ENCODE results near the gene UNC93A.
"Not testable (repeated sequence)": the region's sequence is repeated elsewhere in the genome, so short reads cannot be mapped to it uniquely, and the experiment has no call there.

UNC93A gene

DNA sequence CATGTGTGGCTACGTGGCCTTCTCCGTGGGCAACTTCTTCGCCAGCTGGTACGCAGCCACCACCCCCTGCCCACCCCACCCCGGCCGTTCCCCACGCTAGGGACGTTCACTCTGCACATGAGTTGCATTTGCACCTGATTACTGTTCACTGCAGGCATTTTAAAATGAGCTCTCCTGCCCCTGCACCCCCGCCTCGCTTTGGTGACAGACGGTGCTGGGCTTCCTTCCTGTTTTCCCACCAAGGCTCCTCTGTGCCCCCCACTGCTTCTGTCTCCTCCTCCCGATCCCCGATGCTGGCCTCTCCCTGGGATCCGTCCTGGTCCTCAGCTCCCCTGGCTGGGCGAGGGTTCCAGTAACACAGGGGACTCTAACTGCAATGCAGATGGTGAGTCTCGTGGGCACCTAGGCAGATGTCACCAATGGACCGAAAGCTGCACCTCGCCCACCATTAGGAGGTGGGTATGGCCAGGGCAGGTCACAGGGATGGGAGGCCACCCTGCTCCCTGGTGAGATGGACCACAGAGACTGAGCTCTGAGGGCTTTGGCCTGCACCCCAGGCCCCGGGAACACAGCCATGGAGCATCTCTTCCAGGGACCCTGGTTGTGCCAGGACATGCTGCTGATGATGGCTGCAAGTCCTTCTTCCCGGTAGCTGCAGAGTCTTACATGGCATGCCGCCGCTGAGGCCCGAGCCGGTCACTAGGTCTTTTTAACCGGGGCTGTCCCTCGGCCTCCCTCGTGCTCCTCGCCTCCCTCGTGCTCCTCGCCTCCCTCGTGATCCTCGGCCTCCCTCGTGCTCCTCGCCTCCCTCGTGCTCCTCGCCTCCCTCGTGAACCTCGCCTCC lies 3.8 kb downstream of the UNC93A start:
- DNase-seq = no peak

DNA sequence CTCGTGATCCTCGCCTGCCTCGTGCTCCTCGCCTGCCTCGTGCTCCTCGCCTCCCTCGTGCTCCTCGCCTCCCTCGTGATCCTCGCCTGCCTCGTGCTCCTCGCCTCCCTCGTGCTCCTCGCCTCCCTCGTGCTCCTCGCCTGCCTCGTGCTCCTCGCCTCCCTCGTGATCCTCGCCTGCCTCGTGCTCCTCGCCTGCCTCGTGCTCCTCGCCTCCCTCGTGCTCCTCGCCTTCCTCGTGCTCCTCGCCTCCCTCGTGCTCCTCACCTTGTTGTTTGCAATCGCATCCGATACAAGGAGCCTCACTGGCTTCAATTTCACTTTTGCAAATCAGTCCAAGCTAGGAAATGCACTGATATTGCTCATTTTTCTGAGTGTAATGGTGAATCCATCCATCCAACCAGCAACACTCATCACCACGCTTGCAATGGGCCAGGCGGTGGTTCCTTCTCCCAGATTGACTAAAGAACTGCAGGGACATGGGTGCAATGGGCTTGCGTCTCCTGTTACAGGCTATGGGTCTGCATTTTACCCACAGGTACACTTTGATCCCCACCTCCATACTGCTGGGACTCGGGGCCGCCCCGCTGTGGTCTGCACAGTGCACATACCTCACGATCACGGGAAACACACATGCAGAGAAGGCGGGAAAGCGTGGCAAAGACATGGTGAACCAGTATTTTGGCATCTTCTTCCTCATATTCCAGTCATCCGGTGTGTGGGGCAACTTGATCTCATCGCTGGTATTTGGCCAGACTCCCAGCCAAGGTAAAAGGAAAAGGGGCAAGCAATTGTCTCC lies 4.6 kb downstream of the UNC93A start:
- no peak for DNase-seq

DNA sequence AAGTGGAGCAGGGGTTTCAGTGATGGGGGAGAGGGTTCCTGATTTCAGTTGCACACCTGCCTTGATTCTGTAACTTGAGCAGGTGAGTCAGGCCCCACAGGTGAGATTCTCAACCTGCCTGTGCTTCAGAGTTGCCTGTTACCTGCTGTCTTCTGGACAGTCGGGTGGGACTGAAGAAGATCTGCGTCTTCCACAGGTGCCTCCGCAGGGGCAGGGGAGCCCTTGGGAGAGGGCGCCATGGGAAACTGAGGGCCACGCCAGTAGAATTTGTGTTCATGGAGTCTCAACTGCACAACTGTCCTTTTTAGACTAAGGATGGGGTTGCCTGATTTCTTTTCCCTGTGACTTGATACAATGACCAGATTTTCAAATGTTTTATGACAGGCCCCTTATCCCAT lies 5.2 kb downstream of the UNC93A start:
- no peak for DNase-seq

DNA sequence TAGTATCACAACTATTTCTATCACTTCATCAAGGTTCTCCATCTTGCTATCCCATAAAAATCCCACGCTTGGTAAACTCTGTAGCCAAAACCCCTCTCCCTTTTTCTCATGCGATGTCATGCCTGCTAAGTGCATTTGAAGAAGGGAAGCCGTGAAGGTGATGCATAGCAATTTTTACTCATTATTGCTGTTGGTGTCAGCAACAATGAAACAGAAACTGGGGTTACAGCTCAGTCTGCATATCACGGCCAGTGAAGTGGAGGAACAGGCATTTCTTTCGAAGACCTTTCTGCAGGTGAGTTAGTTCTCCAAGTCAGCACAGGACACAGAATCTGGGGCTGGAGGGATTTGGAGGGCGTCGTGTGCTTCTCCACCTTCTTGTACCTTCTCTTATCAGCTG lies 5.8 kb downstream of the UNC93A start:
- no peak for DNase-seq

DNA sequence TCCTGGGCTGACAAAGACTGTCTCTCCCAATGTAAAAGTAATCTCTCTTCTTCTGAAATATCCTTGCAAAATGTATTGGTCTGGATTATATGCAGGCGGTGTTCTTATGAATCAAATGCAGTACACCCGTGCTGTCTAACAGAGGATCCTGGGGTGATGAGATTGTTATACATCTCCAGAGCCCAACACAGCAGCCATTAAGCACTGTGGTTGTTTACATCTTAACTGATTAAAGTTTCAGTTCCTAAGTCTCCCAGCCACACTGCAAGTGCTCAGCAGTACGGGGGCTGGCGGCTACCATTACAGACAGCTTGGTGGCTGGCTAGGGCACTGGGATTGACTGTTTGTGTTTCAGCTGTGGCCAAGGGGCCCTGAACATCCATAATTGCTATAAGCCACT lies 7.0 kb downstream of the UNC93A start:
- DNase-seq = no peak

DNA sequence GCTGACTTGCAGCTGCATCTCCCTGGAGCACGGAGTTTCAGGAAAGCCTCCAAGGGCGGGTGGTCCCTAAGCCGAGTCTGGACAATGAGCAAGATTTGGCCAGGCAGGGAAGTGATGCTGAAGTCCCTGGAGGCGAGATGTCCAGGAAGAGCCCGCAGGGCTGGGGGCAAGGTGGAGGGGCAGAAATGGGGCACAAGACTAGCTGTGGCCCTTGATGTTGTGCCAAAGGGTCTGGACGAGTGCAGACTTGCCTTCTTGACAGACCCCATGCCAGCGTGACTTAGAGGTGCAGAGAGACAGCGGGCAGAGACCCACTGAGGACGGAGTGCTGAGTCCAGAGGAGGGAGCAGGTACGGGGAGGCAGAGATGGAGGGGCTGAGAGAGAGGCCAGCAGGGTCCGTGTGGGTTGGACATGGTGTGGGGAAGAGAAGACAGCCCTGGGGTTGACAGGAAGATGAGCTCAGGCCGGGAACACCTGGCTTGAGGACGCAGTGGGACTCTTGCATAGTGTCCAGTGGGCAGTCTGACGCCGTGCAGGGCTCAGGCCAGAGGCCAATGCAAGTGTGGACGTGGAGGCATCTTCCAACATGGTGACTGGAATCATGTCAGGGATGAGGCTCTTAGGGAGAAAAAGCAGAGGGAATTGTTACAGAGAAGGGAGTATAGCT lies 8.7 kb downstream of the UNC93A start:
- no peak for DNase-seq

DNA sequence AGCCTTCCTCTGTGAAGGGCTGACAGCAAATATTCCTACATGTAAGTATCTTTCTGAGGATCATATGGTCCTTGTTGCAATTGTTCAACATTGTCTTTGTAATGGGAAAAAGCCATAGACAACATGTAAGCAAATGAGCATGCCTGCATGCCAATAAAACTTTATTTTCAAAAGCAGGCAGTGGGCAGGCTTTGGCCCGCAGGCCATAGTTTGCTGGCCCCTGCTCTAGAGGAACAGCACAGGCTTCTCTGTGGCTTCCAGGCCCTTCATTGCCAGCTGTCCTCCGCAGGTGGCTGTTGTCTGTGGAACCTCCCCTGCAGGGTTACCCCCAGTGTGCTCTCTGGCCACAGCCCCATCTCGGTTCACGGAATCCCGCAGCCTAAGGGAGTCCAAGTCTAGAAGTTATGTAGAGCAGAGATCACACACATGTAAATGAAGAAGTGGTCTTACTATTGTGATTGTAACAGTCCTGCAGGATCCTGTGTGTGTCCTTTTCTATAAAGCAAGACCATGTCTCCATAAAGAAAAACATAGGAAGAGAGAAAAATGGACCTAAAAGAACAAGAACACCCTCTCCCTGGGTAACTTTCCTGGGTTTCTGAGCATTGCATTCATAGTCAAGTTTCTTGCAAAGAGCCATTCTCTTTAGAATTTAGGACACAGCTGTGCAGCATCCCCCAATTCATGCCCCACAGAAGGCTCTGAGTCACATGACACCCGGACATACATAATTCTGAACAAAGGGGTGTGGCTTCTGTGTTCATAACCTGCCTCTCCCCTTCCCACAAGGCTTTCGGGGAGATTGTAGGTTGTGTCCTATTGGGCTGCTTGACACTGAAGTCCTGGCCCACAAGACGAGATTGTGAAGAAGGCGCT lies 10.0 kb downstream of the UNC93A start:
- DNase-seq = no peak

DNA sequence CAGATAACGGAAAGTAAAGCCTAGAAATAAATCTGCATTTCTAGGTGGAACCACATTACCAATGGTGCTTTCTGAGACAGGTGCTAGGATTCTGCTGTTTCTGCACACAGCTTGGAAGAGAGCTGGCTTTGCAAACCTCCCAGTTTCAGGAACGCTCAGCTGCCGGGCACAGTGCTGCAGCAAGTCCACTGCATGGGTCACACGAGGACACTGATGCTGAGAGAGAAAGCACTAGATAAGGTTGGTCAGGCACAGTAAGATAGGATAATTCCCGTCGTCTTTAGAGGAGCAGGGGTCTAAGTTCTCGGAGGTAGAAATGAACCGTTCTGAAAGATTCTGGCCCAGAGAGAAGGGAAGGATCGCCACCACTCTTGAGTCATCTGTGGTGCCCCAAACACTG lies 11.0 kb downstream of the UNC93A start:
- no peak for DNase-seq

DNA sequence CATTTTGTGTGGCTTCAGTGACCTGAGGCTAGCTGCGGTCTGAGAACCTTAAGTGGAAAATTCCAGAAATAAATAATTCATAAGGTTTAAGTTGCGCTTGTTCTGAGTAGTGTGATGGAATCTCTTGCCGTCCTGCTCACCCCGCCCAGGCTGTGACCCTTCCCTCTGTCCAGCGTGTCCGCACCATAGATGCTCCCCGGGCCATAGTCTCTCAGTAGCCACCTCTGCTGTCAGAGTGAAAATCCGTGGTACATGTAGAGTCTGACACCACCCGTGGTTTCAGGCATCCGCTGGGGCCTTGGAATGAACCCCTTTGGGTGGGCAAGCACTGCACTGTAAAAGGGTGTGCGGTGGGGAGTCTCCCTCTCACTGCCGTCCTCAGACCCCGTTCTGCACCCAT lies 11.7 kb downstream of the UNC93A start:
- DNase-seq = no peak

DNA sequence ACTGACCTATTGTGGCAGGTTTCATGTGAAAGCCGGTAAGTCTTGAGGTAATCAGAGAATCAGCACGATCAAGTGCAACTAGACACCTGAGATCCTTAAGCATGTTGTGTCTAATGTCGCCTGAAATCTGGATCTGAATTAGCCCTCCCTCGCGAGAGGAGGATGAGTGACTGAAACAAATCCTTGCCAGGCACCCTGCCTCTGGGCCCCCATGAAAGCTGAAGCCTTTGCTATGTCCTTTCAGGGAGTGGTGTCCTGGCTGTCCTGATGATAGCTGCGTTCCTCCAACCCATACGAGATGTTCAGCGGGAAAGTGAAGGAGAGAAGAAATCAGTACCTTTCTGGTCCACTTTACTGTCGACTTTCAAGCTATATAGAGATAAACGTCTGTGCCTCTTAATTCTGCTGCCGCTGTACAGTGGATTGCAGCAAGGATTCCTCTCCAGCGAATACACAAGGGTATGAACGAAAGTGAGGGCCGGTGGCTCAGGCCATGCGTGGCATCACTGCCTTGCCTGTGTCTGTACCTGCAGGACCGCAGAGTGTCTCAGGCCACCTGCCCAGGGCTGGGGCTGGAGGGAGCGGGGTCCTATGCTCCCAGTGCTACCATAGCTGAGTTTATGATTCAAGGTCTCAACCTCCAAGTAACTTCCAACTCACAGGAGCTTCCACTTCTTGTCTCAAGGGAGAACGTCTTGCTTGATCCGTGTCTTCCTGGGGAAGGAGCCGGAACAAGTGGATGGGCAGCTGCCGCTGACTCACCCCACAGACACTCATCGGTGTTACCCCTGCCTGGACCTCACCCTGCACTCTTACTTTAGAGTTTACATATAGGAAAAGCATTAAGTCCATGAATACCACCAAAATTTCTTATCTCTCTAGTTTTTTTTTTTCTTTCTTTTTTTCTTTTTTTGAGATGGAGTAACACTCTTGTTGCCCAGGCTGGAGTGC lies 12.8 kb downstream of the UNC93A start:
- DNase-seq = no peak

DNA sequence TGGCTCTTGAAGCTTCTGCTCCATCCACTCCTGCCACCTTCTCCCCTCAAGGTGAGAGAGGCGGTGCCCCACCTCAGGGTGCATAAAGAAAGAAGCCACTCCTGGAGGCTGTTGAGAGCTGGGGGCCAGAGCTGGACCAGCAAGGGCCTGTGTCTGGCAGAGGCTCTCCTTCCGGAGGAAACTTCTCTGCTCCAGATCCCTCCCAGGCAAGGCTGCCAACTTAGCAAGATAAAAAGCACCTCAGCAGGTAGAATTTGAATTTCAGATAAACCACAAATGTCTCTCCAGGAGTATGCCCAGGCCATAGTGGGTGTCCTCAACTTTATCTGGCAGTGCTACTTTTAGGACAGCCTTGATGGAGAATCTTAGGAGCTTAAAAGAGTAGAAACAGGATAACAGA lies 13.8 kb downstream of the UNC93A start:
- no peak for DNase-seq

DNA sequence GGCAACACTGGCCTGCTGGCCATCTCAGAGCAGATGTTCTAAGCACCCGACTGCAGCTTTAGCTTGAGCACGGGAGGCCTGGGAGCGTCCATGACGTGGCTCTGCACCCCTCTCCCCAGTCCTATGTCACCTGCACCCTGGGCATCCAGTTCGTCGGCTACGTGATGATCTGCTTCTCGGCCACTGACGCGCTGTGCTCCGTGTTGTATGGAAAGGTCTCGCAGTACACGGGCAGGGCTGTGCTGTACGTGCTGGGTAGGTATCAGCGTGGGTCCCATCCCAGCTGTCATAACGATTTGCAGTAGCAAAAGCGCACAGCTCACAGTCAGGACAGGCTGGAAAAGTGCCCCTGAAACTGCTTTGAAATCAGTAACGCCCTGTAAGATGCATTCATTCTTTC lies 14.7 kb downstream of the UNC93A start:
- DNase-seq = no peak

DNA sequence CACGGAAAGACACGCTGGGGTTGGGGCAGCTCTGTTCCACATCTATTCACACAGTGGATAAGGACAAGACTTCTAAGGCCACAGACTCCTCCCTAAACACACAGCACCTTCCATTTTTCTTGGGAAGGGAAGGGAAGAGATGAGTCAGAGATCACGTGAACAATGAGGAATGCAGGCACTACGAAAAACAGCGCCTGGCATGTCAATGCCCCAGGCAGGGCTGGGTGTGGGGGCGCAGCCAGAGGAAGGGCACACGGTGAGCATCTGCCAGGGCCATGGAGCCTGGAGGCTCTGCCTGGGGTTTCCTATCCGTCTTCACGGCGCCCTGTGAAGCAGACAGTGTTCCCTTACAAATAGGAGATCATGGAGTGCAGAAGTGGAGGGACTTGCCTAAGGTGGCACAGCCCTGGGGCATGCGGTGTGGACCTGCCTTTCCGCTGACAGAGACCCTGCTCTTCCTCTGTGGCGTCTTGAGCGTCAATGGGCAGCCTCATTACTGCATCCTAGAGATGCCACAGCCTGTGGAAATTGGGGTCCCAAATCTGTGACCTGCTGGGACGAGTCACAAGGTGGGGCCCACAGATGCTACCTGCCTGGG lies 15.4 kb downstream of the UNC93A start:
- no peak for DNase-seq

DNA sequence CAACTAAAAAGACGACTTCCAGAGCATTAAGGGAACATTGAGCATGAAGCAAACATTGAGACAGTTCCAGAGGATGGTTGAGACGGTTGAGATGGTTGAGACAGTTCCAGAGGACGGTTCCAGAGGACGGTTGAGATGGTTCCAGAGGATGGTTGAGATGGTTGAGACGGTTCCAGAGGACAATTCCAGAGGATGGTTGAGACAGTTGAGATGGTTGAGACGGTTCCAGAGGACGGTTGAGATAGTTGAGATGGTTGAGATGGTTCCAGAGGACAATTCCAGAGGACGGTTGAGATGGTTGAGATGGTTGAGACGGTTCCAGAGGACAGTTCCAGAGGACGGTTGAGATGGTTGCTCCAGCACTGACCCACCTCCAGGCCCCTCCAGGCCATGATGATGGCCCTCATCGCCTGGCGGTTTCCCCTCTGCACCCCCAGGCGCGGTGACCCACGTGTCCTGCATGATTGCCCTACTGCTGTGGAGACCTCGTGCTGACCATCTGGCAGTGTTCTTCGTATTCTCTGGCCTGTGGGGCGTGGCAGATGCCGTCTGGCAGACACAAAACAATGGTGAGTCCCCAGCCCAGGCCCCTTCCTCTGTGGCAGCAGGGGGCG lies 16.3 kb downstream of the UNC93A start:
- no peak for DNase-seq

DNA sequence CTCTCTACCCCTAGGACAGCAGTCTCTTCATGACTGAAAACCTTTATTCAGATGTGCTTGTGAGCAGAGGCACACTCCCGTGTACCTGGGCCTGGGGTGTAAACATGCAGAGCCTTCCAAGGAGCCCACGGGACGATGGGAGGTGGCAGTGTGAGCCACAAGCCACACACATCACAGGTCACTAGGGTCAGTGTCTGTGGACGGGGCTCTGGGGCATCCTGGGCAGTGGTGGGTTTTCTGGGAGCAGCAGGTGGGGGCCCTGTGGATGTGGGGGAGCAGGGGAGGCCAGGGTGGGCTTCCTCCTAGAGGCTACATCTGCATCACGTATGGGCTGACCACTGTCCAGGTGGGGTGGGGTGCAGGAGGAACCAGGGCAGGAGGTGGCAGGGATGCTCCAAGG lies 17.1 kb downstream of the UNC93A start:
- DNase-seq = no peak

DNA sequence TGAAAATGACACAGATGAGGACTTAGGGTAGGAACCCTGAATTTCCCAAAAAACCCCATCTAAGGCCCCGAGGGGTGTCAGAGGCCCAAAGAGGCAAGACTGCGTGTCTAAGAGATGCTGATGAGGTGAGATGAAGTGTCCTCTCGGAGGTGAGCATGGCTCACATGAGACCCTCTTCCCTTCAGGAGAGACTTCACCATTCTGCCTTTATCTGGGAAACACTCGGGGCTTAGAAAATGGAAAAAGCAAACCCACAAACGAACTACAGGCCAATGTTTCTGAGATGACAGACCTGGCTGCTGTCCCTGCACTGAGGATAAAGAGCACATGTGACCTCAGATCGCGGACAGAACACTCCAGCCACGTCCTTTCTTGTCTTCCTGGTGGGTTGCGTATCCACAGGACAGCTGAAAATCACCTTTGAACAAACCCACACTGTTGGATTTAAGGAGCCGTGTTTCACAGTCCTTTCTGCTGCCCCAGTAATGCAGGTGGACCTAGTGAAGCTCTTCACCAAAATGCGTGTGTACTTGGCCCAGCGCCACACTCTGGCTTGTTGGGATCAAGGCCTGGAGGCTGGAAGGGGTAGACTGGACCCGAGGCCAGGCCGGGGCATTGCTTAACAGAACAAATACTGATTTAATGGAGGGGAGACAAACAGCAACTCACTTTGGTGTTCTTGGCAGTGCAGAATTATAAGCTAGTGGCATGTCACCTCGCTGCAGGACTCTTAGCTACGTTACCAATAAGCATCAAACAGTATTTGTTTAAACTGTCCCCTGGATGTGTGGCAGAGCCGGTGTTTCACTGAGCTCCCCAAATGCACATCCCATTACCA lies 18.5 kb downstream of the UNC93A start:
- not testable (repeated sequence) for DNase-seq

DNA sequence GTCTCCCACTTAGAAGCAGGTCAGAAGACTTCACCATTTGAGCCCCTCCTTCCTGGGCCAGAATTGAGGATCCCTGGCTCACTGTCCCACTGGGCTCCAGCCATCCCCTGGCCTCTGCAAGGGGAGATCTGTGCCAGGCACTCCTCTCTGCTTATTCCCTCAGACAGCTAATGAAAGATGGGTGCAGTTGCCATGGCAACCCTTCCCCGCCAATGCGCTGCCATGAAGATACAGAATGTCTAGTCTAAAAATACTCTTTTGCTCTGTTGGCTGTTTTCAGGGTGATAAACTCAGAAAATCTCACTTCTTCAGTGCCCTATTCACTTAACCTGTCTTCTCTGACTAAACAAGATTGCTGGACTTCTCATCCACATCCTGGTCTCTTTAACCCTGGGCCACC lies 20.2 kb downstream of the UNC93A start:
- no peak for DNase-seq

DNA sequence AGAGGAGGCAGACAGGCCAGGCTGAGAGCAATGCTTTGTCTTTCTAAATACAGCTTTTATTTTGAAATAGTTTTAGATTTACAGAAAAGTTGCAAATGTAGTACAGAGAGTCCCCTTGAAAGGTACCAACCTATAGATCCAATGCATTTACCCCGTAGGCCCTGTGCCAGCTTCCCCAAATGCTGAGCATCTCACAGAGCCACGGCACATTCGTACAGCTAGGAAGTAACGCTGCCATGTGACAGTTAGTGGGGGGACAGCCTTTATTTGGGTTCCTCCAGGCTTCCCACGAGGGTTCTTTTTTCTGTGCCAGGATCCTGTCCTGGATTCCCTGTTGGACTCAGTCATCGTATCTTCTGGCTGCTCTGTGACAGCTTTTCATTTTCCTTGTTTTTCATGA lies 20.6 kb downstream of the UNC93A start:
- DNase-seq = not testable (repeated sequence)

DNA sequence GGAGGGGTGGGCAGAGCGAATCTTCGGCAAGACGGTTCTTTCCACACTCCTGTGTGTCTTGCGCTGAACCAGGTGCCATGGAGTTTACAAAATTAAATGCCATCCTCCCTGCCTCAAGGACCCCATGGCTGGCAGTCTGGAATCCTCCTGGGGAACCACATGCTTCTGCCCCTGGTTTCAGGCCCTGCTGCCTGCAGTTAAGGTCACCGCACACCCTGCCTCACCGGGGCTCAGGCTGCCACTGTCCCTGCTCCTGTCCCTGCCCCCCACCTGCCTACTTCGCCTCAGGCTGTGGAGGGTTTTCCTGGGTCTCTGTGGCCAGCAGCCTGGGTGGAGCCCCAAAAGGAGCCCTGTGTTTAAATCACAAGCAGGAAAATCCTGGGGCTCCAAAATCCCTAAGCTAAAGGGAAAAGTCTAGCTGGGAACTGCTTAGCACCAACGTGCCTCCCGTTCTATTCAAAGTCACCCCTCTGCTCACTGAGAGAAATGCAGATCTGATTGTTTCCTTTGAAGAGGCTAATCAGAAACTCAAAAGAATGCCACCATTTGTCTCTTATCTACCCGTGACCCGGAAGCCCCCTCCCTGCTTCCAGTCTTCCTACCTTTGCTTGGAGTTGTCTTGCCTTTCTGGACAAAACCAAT lies 23.2 kb downstream of the UNC93A start:
- no peak for DNase-seq
